GM12872 (cell line): Measurements from ENCODE around the gene USP22.

Experiments
- TF ChIP-seq, protein P1 (sequence below): IDR thresholded peaks from 3 replicates; pipeline ENCODE4 v1.5.1; 2011; ENCODE audit warnings: low read depth, mild to moderate bottlenecking, low read length, moderate library complexity; ENCODE audit not compliant: insufficient read depth

The USP22 gene

DNA sequence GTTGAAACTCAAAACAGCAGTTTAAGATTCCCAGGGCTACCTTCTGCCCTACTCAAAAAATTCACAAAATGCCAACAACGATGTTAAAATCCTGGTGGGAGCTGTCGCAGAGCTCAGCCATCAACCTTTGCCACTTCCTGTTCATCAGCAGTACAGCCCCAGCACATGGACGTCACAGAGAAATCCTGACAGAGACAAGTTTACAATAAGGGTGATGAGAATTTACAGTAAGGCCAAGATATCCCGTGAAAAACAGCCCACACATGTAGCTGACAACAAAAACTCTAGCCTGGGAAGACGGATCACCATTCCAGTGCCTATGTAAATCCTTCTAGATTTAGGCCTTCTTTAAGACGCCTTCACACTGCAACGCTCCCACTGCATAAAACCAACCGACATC lies 18.8 kb downstream of the USP22 start:
- TF ChIP-seq, protein P1, sequence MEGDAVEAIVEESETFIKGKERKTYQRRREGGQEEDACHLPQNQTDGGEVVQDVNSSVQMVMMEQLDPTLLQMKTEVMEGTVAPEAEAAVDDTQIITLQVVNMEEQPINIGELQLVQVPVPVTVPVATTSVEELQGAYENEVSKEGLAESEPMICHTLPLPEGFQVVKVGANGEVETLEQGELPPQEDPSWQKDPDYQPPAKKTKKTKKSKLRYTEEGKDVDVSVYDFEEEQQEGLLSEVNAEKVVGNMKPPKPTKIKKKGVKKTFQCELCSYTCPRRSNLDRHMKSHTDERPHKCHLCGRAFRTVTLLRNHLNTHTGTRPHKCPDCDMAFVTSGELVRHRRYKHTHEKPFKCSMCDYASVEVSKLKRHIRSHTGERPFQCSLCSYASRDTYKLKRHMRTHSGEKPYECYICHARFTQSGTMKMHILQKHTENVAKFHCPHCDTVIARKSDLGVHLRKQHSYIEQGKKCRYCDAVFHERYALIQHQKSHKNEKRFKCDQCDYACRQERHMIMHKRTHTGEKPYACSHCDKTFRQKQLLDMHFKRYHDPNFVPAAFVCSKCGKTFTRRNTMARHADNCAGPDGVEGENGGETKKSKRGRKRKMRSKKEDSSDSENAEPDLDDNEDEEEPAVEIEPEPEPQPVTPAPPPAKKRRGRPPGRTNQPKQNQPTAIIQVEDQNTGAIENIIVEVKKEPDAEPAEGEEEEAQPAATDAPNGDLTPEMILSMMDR: no peak

DNA sequence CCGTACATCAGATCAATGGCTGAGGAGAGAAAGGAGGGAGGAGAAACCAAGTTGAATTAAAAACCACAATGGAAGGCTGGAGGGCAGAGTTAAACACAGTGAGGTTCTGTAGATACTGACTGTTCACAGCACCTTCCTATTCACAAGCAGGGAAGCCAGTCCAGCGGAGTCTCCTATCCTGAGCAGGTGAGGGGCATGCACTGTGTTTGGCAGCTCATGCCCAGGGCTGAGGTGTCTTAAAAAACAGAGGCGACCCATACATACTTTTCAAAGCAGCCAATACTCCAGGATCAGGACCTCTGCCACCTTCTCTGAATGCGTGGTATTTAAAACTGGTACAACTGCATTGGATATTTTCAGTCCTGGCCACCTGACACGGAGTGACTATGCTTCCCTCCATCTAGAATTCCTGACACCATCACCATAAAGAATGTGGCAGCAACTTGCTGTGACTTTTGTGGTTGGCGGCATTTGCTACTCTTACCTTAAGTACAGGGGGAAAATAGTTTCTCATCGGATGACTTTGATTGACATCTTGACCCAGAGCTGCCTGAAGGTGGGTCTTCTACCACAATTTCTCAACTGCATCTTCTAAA lies 21.5 kb downstream of the USP22 start:
- TF ChIP-seq, protein P1: no peak

DNA sequence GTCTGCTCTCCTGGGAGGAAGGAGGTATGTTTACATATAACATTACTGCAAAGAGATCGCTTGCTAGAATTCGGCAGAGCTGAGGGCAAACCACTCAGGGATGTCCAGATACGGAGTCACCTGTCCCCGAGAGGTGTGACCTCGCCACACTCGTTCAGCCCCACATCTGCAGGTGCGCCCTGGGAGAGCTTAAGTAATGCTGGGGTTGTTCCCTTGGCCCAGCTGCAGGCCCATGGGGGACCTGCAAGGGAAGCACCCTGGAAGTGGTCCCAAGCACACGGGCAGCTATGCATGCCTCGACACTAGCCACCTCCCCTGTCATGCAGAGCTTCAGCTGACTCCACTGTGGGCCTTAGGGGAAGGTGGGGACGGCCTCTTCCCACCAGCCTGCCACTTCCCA lies 22.2 kb downstream of the USP22 start:
- TF ChIP-seq, protein P1: no peak

DNA sequence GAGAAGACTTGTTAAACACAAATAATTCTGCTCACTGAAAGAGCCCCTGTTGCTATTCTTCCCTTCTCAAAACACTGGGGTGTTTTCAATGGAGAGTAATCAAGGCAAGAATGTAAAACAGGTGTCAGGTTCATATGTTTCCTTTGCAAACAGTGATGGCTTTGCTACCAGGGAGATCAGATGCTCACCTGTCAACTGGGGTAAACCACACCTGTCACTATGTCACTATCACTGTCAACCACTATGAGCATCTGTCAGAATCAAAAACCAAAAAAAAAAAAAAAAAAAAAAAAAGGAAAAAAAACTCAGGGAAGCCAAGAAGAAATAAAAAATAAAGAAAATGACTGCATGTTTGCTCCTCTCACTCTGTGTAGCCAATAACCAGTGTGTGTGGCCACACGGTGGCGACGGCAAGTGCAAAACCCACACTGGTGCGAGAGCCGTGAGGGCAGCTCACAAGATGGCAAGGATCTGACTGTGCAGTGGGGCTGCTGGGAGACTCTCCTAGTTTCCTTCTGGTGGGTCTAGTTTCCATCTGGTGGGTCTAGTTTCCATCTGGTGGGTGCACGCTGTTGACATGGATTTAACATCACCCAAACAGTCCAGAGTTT lies 22.7 kb downstream of the USP22 start:
- TF ChIP-seq, protein P1: peak; percentile 62

DNA sequence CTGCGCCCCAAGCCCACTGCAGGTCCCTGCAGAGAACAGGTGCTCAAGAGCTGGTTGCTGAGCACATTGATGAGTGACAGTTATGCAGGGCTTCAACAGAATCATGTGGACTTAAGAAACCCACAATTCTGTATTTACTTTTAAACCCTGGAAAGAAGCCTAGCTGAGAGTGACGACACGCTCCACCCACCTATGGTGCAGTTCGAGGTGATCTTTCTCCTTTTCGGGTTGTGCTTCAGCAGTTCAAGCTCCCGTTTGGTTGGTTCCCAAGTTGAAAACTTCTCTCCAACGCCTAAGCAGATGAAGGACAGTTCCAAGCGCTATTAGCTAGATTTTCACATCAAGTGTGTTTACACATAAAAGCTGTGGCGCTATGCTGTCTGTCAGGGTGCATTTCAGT lies 23.9 kb downstream of the USP22 start:
- TF ChIP-seq, protein P1: no peak

DNA sequence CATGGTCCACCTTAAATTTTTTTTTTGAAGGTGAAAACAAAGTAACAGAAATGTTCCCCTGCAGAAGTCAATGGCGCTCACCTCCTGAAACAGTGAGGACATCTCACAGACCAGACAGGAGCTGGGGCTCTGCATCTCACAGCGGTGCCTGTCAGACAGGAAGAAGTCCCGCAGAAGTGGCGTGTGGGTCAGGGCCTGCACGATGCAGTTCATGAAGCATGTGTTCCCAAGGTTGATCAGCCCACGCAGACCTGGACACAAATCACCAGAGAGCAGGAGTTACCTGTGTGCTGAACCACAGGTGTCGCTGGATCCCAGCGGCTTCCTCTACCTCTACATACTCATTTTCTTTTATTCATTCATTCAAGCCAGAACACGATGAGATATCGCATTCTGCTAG lies 24.9 kb downstream of the USP22 start:
- TF ChIP-seq, protein P1: no peak

DNA sequence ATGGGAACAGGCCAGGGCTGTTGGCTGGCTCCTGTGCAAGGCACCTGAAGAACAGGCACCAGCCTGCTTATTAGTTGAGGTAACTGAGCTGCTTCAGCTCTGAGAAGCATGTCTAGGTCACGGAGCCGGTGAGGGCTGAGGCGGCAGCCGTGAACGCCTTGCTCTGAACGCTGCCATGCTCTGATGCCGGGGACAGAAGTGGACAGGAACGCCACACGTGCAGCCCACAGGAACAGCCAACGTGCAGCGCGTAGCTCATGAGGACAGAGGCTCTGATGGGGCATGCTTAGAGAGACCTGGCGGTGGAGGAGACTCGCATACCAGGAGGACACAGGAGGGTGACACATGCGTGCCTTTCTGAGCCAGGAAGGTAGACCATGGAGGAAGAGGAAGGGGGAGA lies 25.6 kb downstream of the USP22 start:
- TF ChIP-seq, protein P1: no peak
